Measurements from ENCODE around the gene SPATS1.

- TF ChIP-seq OSR1 (CRISPR knock-in tag; IDR thresholded peaks at IDR 0.05) = no peak
- no peak for TF ChIP-seq GLIS3 (CRISPR knock-in tag; IDR thresholded peaks at IDR 0.05)
- TF ChIP-seq ZNF70 (CRISPR knock-in tag; IDR thresholded peaks at IDR 0.05) = no peak
- TF ChIP-seq ARNTL (CRISPR knock-in tag; IDR thresholded peaks at IDR 0.05; ENCODE audit: borderline replicate concordance, low read depth) = no peak
- TF ChIP-seq ZC3H10 (CRISPR knock-in tag; IDR thresholded peaks at IDR 0.05) = no peak
- TF ChIP-seq TCF4 (CRISPR knock-in tag; IDR thresholded peaks at IDR 0.05; ENCODE audit: borderline replicate concordance) = no peak
- TF ChIP-seq, protein P1, sequence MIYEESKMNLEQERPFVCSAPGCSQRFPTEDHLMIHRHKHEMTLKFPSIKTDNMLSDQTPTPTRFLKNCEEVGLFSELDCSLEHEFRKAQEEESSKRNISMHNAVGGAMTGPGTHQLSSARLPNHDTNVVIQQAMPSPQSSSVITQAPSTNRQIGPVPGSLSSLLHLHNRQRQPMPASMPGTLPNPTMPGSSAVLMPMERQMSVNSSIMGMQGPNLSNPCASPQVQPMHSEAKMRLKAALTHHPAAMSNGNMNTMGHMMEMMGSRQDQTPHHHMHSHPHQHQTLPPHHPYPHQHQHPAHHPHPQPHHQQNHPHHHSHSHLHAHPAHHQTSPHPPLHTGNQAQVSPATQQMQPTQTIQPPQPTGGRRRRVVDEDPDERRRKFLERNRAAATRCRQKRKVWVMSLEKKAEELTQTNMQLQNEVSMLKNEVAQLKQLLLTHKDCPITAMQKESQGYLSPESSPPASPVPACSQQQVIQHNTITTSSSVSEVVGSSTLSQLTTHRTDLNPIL (CRISPR knock-in tag; IDR thresholded peaks at IDR 0.05; ENCODE audit: low read depth) = no peak
- no peak for TF ChIP-seq RARB (CRISPR knock-in tag; IDR thresholded peaks at IDR 0.05)
- no peak for TF ChIP-seq ZNF8 (CRISPR knock-in tag; IDR thresholded peaks at IDR 0.05)
- no peak for TF ChIP-seq TOX (CRISPR knock-in tag; IDR thresholded peaks at IDR 0.05; ENCODE audit: borderline replicate concordance)
- TF ChIP-seq, protein P2, sequence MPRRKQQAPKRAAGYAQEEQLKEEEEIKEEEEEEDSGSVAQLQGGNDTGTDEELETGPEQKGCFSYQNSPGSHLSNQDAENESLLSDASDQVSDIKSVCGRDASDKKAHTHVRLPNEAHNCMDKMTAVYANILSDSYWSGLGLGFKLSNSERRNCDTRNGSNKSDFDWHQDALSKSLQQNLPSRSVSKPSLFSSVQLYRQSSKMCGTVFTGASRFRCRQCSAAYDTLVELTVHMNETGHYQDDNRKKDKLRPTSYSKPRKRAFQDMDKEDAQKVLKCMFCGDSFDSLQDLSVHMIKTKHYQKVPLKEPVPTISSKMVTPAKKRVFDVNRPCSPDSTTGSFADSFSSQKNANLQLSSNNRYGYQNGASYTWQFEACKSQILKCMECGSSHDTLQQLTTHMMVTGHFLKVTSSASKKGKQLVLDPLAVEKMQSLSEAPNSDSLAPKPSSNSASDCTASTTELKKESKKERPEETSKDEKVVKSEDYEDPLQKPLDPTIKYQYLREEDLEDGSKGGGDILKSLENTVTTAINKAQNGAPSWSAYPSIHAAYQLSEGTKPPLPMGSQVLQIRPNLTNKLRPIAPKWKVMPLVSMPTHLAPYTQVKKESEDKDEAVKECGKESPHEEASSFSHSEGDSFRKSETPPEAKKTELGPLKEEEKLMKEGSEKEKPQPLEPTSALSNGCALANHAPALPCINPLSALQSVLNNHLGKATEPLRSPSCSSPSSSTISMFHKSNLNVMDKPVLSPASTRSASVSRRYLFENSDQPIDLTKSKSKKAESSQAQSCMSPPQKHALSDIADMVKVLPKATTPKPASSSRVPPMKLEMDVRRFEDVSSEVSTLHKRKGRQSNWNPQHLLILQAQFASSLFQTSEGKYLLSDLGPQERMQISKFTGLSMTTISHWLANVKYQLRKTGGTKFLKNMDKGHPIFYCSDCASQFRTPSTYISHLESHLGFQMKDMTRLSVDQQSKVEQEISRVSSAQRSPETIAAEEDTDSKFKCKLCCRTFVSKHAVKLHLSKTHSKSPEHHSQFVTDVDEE (CRISPR knock-in tag; IDR thresholded peaks at IDR 0.05) = no peak
- TF ChIP-seq ISL1 (CRISPR knock-in tag; IDR thresholded peaks at IDR 0.05) = no peak
- TF ChIP-seq ZFP30 (CRISPR knock-in tag; IDR thresholded peaks at IDR 0.05) = no peak
- TF ChIP-seq ESRRG (CRISPR knock-in tag; IDR thresholded peaks at IDR 0.05) = no peak
These were observed 43.6 kb upstream of the SPATS1 start for GRCh38 chr6:44298864-44299263.

Measured in SK-N-SH treated with all-trans-retinoic acid at 6 μM for 48 hours (cell line).